NCI-H774 (cell line): ENCODE results near the gene NAP1L1.
A peak's percentile ranks its signal among the peaks of the same experiment; 100 is the strongest.

Source experiments
- DNase-seq: peaks from one replicate; lab custom pipeline; 2025; lab: John Stamatoyannopoulos, UW

The NAP1L1 gene

GRCh38 chr12:76083904-76084862 lies at the start of gene NAP1L1:
Gene NAP1L1 (minus strand): TSS chr12:76084685. CDS start chr12:76074219, 10,466 bp downstream.
- peak; percentile 99 for DNase-seq

- DNase-seq, result no peak
These were observed 43.1 kb upstream of the NAP1L1 start for GRCh38 chr12:76127588-76127987.

- DNase-seq, result no peak
These were observed 40.0 kb upstream of the NAP1L1 start for GRCh38 chr12:76124456-76124855.

GRCh38 chr12:76123259-76124212 lies 39.1 kb upstream of the NAP1L1 start:
- no peak for DNase-seq

- DNase-seq, result no peak
These were observed 35.4 kb upstream of the NAP1L1 start for GRCh38 chr12:76119887-76120286.

GRCh38 chr12:76117751-76118150 lies 33.3 kb upstream of the NAP1L1 start:
- no peak for DNase-seq

- no peak for DNase-seq
These were observed 32.7 kb upstream of the NAP1L1 start for GRCh38 chr12:76117067-76117691.

- DNase-seq, result no peak
These were observed 29.6 kb upstream of the NAP1L1 start for GRCh38 chr12:76113800-76114757.

- DNase-seq, result no peak
These were observed 26.8 kb upstream of the NAP1L1 start for GRCh38 chr12:76111209-76111749.

GRCh38 chr12:76109879-76110278 lies 25.4 kb upstream of the NAP1L1 start:
- no peak for DNase-seq

- no peak for DNase-seq
These were observed 23.9 kb upstream of the NAP1L1 start for GRCh38 chr12:76108356-76108755.

GRCh38 chr12:76106631-76107030 lies 22.1 kb upstream of the NAP1L1 start:
- no peak for DNase-seq

GRCh38 chr12:76103958-76104357 lies 19.5 kb upstream of the NAP1L1 start:
- no peak for DNase-seq

- DNase-seq, result no peak
These were observed 17.4 kb upstream of the NAP1L1 start for GRCh38 chr12:76101739-76102385.

- no peak for DNase-seq
These were observed 11.7 kb upstream of the NAP1L1 start for GRCh38 chr12:76096079-76096646.

- no peak for DNase-seq
These were observed 10.3 kb upstream of the NAP1L1 start for GRCh38 chr12:76094754-76095153.

- no peak for DNase-seq
These were observed 6.8 kb upstream of the NAP1L1 start for GRCh38 chr12:76091246-76091754.

- DNase-seq, result no peak
These were observed 1.0 kb upstream of the NAP1L1 start for GRCh38 chr12:76085520-76085868.

GRCh38 chr12:76084863-76085519 lies 506 bp upstream of the NAP1L1 start:
- peak; percentile 93 for DNase-seq
